NCI-H1092 (cell line): ENCODE measurements around the gene SKIL.

Experiments
- DNase-seq: peaks from one replicate; lab custom pipeline; 2025; lab: John Stamatoyannopoulos, UW

Gene SKIL

GRCh38 chr3:170437696-170438407 lies 80.3 kb downstream of the SKIL start:
- no peak for DNase-seq

DNA sequence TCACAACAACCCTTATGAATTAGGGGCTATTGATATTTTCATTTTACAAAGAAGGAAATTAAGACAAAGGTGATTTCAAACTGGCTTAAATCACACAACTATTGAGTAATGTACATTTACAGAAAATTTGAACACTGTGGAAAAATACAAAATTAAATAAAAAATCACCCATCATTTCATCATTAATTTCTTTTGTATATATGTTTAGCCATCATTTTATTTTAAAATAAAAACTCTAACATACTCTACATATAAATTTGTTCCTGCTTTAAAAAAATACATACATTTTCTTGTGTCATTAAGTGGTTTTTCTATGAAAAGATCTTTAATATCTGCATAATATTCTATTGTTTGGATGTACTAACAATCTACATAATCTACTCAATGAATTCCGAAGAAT lies 81.3 kb downstream of the SKIL start:
- no peak for DNase-seq

DNA sequence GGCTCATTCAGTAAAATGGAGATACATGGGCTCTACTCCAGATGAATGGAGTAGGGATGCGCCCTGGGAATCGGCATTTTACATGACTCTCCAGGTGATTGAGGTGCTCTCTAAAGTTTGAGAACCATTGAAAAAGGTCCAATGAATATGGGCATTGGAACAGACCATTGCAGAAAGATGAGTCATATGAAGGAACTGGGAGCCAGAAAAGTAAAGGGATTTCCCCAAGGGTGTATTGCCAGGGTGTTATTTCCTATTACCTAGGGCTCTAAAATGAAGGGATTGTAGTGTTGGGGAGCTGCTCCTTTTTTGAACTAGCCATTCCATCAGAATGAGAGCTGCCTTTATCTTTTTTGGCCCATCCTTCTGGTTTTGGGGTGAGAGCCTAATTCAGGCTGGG lies 82.8 kb downstream of the SKIL start:
- DNase-seq = no peak

DNA sequence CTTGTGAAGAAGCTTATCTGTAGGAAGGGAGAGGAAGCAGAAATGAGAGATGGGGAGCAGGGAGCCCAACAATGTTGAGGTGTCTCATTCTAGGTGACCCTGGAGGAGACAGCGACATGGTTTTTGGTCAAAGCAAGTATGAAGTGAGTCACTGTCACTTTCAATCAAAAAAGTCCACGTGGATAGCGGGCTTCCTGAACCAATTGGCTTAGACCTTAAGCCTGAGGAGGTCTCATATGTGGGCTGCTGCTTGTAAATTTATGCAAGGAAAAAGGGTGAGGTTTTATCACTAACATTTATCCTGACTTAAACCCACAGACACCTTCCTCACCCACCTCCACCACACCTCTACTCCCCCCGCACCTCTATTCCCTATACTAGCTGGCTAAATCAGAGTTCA lies 83.9 kb downstream of the SKIL start:
- DNase-seq = no peak

- no peak for DNase-seq
Measured at GRCh38 chr3:170442947-170443346, 85.4 kb downstream of the SKIL start.

GRCh38 chr3:170443457-170443856 lies 85.9 kb downstream of the SKIL start:
- DNase-seq = no peak
